Suprapubic skin (tissue), 4 donors: ENCODE data around the gene PARP15. TPM values are rescaled to one million over a fixed set of nuclear protein-coding genes. Genes with fewer than 3 reads are reported as not detected.

Experiments used
- DNase-seq, 2 donors: peaks; one replicate each; pipeline ENCODE4 v3.0.0-alpha.2; 2019; ENCODE audit warnings: low spot score in 2 of 2
- H3K27ac ChIP-seq: fragments of 200-600 bp; sonication (generic); one replicate; pipeline ENCODE4 v1.5.1; 2019
- H3K27me3 ChIP-seq: fragments of 200-600 bp; sonication (generic); one replicate; pipeline ENCODE4 v1.5.1; 2019
- H3K36me3 ChIP-seq: fragments of 200-600 bp; sonication (generic); one replicate; pipeline ENCODE4 v1.5.1; 2019
- H3K4me1 ChIP-seq: fragments of 200-600 bp; sonication (generic); one replicate; pipeline ENCODE4 v1.5.1; 2019
- H3K4me3 ChIP-seq: fragments of 200-600 bp; sonication (generic); one replicate; pipeline ENCODE4 v1.5.1; 2019; ENCODE audit warnings: mild to moderate bottlenecking
- H3K9me3 ChIP-seq: fragments of 200-600 bp; sonication (generic); one replicate; pipeline ENCODE4 v1.5.1; 2019
- EP300 ChIP-seq: sonication (generic); formaldehyde crosslinking; IDR thresholded peaks from one replicate; pipeline ENCODE4 v1.6.1; 2017; ENCODE audit warnings: antibody characterized with exemption
- POLR2A ChIP-seq, 2 donors: fragments of 450-650 bp; IDR thresholded peaks; one replicate each; pipeline ENCODE4 v1.6.1; 2017; ENCODE audit warnings: antibody characterized with exemption in 2 of 2, mild to moderate bottlenecking in 2 of 2, moderate library complexity in 2 of 2
- POLR2AphosphoS5 ChIP-seq, 3 donors: sonication (generic); formaldehyde crosslinking; IDR thresholded peaks; one replicate each; pipeline ENCODE4 v1.6.1; 2017; ENCODE audit warnings: antibody characterized with exemption in 3 of 3
- WGBS: methylation state at CpG from one replicate; pipeline ENCODE4 v1.1.5; 2018; 5-methylcytosine and 5-hydroxymethylcytosine counted together
- total RNA-seq, 4 donors: library from RNA; depleted of rRNA; stranded (reverse); fragments of >200 nt; gene quantifications; one replicate each; pipeline ENCODE4 v1.1.0, GENCODE V29; 2016
- TF ChIP-seq, protein P1 (sequence below), 2 donors: fragments of 200-600 bp in 1 of 2; fragments of 450-650 bp in 1 of 2; sonication (generic) in 1 of 2; IDR thresholded peaks; one replicate each; pipeline ENCODE4 v1.5.1; 2016 to 2019; ENCODE audit warnings: antibody characterized with exemption in 2 of 2, mild to moderate bottlenecking in 1 of 2, moderate library complexity in 1 of 2

PARP15 gene
- total RNA-seq, 4 donors from 2014 or later = 0.26 to 0.80 (median 0.51) TPM; not detected in 1

GRCh38 chr3:122609798-122610559 is 32.5 kb downstream of the PARP15 start:
- Histone ChIP-seq H3K36me3 (no peaks in the 10 kb centered on the region), H3K9me3 (no peaks in the 10 kb centered on the region), H3K27me3 (no peaks in the 10 kb centered on the region), H3K27ac (no peak overlapping the region), H3K4me3 (no peak overlapping the region), H3K4me1 (no peaks in the 10 kb centered on the region)
- 77% methylated on average over 7 of the region's 7 CpGs for WGBS
- no peak for DNase-seq
- TF ChIP-seq, protein P1, sequence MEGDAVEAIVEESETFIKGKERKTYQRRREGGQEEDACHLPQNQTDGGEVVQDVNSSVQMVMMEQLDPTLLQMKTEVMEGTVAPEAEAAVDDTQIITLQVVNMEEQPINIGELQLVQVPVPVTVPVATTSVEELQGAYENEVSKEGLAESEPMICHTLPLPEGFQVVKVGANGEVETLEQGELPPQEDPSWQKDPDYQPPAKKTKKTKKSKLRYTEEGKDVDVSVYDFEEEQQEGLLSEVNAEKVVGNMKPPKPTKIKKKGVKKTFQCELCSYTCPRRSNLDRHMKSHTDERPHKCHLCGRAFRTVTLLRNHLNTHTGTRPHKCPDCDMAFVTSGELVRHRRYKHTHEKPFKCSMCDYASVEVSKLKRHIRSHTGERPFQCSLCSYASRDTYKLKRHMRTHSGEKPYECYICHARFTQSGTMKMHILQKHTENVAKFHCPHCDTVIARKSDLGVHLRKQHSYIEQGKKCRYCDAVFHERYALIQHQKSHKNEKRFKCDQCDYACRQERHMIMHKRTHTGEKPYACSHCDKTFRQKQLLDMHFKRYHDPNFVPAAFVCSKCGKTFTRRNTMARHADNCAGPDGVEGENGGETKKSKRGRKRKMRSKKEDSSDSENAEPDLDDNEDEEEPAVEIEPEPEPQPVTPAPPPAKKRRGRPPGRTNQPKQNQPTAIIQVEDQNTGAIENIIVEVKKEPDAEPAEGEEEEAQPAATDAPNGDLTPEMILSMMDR (IDR thresholded peaks at IDR 0.05) = no peak
- no peak for TF ChIP-seq POLR2AphosphoS5 (IDR thresholded peaks at IDR 0.05)

GRCh38 chr3:122612696-122613095 is 35.2 kb downstream of the PARP15 start:
- no peaks in the 10 kb centered on the region for H3K4me1 ChIP-seq
- H3K4me3 ChIP-seq = no peak overlapping the region
- no peaks in the 10 kb centered on the region for H3K9me3 ChIP-seq
- no peak for DNase-seq
- H3K36me3 ChIP-seq = no peaks in the 10 kb centered on the region
- H3K27me3 ChIP-seq = no peaks in the 10 kb centered on the region
- TF ChIP-seq EP300 (no peak), POLR2AphosphoS5 (IDR thresholded peaks at IDR 0.05) (no peak), POLR2A (IDR thresholded peaks at IDR 0.05) (no peak)
- TF ChIP-seq, protein P1 (IDR thresholded peaks at IDR 0.05) = no peak
- H3K27ac ChIP-seq = no peak overlapping the region
- 94% methylated on average over 5 of the region's 5 CpGs for WGBS

DNA sequence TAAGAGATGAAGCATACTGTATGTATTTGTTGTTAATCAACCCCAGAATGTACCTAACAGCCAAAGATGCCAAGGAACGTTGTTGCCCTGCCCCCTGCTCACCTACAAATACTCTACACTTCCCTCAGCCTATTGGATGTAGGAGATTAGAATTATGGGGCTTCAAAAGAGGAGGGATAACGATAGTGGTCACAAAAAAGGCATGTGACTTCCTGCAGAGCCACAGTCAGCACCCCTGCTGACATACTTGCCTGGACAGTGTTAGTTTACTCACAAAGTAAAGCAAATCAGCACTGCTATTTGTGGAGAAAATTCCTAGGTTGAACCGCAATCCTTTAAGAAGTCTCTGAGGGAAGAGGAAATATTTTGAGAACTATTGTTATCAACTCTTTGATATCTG is 37.9 kb downstream of the PARP15 start:
- Histone ChIP-seq H3K27ac (no peak overlapping the region), H3K27me3 (no peaks in the 10 kb centered on the region), H3K4me1 (no peaks in the 10 kb centered on the region), H3K36me3 (no peaks in the 10 kb centered on the region), H3K9me3 (no peaks in the 10 kb centered on the region), H3K4me3 (no peak overlapping the region)
- no peak for DNase-seq
- 48% methylated on average over 3 of the region's 3 CpGs for WGBS
- TF ChIP-seq POLR2A (IDR thresholded peaks at IDR 0.05) (no peak), EP300 (no peak), POLR2AphosphoS5 (IDR thresholded peaks at IDR 0.05) (no peak)
- TF ChIP-seq, protein P1 (IDR thresholded peaks at IDR 0.05) = no peak

DNA sequence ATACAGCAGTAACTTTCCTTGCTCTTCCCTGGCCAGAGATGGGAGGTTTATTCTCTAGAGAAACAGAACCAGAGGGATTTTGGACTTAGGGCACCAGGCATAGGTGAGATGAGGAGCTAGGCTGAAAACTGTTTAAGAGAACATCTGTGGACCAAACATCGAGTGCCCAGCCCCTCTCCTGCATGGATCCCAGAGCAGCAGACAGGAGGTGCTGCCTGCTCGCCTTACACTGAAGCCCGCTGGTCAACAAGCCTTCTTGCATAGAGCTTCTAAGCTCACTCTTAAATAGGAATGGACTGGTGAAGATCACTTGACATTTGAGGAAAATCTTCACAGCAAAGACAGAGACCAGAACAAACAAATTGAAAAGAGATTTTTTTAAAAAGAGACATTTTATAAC is 41.2 kb downstream of the PARP15 start:
- no peaks in the 10 kb centered on the region for H3K9me3 ChIP-seq
- no peaks in the 10 kb centered on the region for H3K4me1 ChIP-seq
- H3K27me3 ChIP-seq = no peaks in the 10 kb centered on the region
- WGBS = 75% methylated on average over 3 of the region's 3 CpGs
- TF ChIP-seq EP300 (no peak), POLR2A (IDR thresholded peaks at IDR 0.05) (no peak), POLR2AphosphoS5 (IDR thresholded peaks at IDR 0.05) (no peak)
- TF ChIP-seq, protein P1 (IDR thresholded peaks at IDR 0.05) = no peak
- no peak for DNase-seq
- no peaks in the 10 kb centered on the region for H3K36me3 ChIP-seq
- no peak overlapping the region for H3K27ac ChIP-seq
- no peak overlapping the region for H3K4me3 ChIP-seq

GRCh38 chr3:122619040-122619439 is 41.6 kb downstream of the PARP15 start:
- no peaks in the 10 kb centered on the region for H3K4me1 ChIP-seq
- no peaks in the 10 kb centered on the region for H3K9me3 ChIP-seq
- no peaks in the 10 kb centered on the region for H3K27me3 ChIP-seq
- no peak for DNase-seq
- H3K36me3 ChIP-seq = no peaks in the 10 kb centered on the region
- no peak overlapping the region for H3K4me3 ChIP-seq
- WGBS = 68% methylated on average over 4 of the region's 4 CpGs
- H3K27ac ChIP-seq = no peak overlapping the region
- TF ChIP-seq POLR2AphosphoS5 (IDR thresholded peaks at IDR 0.05) (no peak), POLR2A (IDR thresholded peaks at IDR 0.05) (no peak), EP300 (no peak)
- TF ChIP-seq, protein P1 (IDR thresholded peaks at IDR 0.05) = no peak
